Measurements from ENCODE around the gene FGGY.
"Not testable (repeated sequence)": the region's sequence is repeated elsewhere in the genome, so short reads cannot be mapped to it uniquely, and the experiment has no call there.

Gene FGGY

DNA sequence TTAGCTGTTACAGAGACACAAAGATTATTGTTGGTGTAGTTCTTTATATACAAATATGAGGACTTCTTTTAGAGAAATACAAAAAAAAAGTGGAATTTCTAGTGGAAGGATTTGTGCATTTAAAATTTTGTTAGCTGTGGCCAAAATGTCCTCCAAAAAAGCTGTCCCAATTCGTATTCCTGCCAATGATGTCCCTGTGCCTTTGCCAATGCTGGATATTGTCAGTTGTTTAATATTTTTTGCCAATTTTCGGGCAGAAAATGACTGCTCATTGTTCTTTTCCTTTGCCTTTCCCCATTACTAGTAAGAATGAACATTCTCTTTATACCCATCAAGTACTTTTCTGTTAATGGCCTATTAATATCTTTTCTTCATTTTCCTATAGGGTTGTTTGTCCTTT lies 407.8 kb downstream of the FGGY start:
- H3K4me1 ChIP-seq (ENCODE audit: control insufficient read depth in 1 of 2, insufficient read depth in 2 of 2, low read length in 2 of 2), result peaks cover 0 to 8% of the 10 kb centered on the region in 2 donors
- H3K27me3 ChIP-seq (ENCODE audit: control insufficient read depth in 1 of 2, insufficient read depth in 2 of 2, low read length in 2 of 2), result no peaks in the 10 kb centered on the region
- H3K9me3 ChIP-seq (ENCODE audit: control insufficient read depth in 1 of 2, low read length in 2 of 2), result no peaks in the 10 kb centered on the region
- H3K9ac ChIP-seq (ENCODE audit: low read depth in 1 of 2, low read length in 2 of 2), result no peak overlapping the region
- H3K36me3 ChIP-seq (ENCODE audit: control insufficient read depth in 1 of 2, insufficient read depth in 2 of 2, low read length in 2 of 2), result no peaks in the 10 kb centered on the region
- H3K4me3 ChIP-seq (ENCODE audit: low read depth in 1 of 2, low read length in 2 of 2), result no peak overlapping the region
- no peak overlapping the region for H3K27ac ChIP-seq (ENCODE audit: low read depth, low read length)

DNA sequence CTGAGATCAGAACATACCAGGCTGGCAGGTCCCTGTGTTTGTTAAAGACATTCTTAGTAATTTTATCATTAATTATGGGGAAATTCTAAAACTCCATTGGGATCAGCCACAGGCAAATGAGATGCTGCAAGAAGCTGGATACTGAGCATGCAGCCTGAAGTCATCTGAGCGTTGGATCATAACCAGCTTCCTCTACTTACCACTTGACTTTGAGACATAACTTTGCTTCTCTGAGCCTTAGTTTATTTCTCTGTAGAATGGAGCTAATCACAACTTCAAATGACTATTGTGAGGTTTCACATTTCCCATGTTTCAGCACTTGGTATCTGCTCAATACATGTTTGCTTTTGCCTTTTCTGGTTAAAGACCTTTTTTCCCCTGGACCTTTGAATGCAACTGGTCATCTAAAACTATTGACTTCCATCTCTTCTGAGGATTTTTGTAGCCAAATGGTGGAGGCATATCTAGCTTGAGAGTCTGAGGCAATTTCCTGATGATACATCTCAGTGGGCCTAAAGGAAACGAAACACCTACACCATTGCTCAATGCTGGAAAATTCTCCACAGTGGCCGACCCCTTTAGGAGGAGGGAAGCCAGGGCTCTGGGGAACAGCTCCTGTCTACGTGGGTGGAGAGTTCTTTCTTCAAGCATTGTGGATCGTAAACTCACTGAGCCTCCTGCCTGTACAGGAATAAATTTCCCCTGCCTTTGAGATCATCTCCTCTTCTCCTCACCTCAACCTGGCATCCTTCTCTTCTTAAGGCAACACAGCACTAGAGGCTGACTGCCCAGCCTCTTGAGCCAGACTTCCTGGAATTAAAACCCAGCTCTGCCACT lies 408.8 kb downstream of the FGGY start:
- Histone ChIP-seq H3K4me1 (ENCODE audit: control insufficient read depth in 1 of 2, insufficient read depth in 2 of 2, low read length in 2 of 2) (peaks cover 0 to 8% of the 10 kb centered on the region in 2 donors), H3K4me3 (ENCODE audit: low read depth in 1 of 2, low read length in 2 of 2) (no peak overlapping the region), H3K27ac (ENCODE audit: low read depth, low read length) (no peak overlapping the region), H3K9ac (ENCODE audit: low read depth in 1 of 2, low read length in 2 of 2) (no peak overlapping the region), H3K36me3 (ENCODE audit: control insufficient read depth in 1 of 2, insufficient read depth in 2 of 2, low read length in 2 of 2) (no peaks in the 10 kb centered on the region), H3K27me3 (ENCODE audit: control insufficient read depth in 1 of 2, insufficient read depth in 2 of 2, low read length in 2 of 2) (no peaks in the 10 kb centered on the region), H3K9me3 (ENCODE audit: control insufficient read depth in 1 of 2, low read length in 2 of 2) (no peaks in the 10 kb centered on the region)

DNA sequence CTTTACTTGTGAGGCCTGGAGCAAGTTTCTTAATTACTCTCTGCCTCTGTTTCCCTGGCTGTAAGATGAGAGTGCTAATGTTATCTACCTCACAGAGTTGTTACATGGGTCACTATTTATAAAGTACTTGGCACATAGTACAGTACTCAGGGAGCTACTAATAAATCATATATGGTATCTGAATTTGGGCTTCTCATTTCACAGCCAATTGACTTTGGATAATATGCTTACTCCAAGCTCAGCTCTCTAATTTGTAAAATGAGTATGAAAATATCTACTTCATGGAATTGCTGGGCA lies 409.4 kb downstream of the FGGY start:
- peaks cover 0 to 8% of the 10 kb centered on the region in 2 donors for H3K4me1 ChIP-seq (ENCODE audit: control insufficient read depth in 1 of 2, insufficient read depth in 2 of 2, low read length in 2 of 2)
- H3K27ac ChIP-seq (ENCODE audit: low read depth, low read length), result no peak overlapping the region

DNA sequence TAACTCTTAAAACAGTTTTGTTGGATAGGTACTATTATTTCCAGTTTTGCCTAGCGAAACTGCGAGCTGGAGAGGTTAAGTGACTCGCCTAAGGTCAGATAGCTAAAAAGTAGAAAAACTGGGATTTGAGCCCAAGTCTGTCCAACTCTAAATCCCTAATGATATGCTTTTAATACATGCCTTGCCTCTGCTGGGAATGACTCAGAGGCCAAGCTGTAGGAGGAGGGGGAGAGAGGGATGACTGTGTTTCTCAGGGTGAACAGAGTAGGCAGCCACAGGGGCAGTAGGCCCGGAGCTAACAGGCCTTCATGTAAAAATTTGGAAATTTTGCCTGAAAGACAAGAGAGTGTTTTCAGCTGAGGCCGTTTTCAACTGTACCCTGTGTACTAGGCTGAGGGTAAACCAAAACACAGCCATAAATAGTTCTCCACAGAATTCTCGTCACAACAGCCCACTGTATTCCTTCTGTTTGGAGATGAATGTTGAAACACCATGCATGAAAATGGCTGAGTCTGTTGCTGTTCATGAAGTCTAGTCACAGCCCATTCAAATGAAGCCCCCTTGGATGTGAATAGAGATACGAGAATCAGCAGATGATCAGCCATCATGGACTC lies 410.4 kb downstream of the FGGY start:
- Histone ChIP-seq H3K4me3 (ENCODE audit: low read depth in 1 of 2, low read length in 2 of 2) (no peak overlapping the region), H3K4me1 (ENCODE audit: control insufficient read depth in 1 of 2, insufficient read depth in 2 of 2, low read length in 2 of 2) (peaks cover 0 to 8% of the 10 kb centered on the region in 2 donors), H3K27ac (ENCODE audit: low read depth, low read length) (peak overlapping the region; percentile 52), H3K27me3 (ENCODE audit: control insufficient read depth in 1 of 2, insufficient read depth in 2 of 2, low read length in 2 of 2) (no peaks in the 10 kb centered on the region), H3K9ac (ENCODE audit: low read depth in 1 of 2, low read length in 2 of 2) (no peak overlapping the region), H3K9me3 (ENCODE audit: control insufficient read depth in 1 of 2, low read length in 2 of 2) (no peaks in the 10 kb centered on the region), H3K36me3 (ENCODE audit: control insufficient read depth in 1 of 2, insufficient read depth in 2 of 2, low read length in 2 of 2) (no peaks in the 10 kb centered on the region)

More for the DNA sequence above, 409.4 kb downstream of the FGGY start:
- Histone ChIP-seq H3K9ac (ENCODE audit: low read depth in 1 of 2, low read length in 2 of 2) (no peak overlapping the region), H3K27me3 (ENCODE audit: control insufficient read depth in 1 of 2, insufficient read depth in 2 of 2, low read length in 2 of 2) (no peaks in the 10 kb centered on the region), H3K9me3 (ENCODE audit: control insufficient read depth in 1 of 2, low read length in 2 of 2) (no peaks in the 10 kb centered on the region), H3K36me3 (ENCODE audit: control insufficient read depth in 1 of 2, insufficient read depth in 2 of 2, low read length in 2 of 2) (no peaks in the 10 kb centered on the region), H3K4me3 (ENCODE audit: low read depth in 1 of 2, low read length in 2 of 2) (no peak overlapping the region)

DNA sequence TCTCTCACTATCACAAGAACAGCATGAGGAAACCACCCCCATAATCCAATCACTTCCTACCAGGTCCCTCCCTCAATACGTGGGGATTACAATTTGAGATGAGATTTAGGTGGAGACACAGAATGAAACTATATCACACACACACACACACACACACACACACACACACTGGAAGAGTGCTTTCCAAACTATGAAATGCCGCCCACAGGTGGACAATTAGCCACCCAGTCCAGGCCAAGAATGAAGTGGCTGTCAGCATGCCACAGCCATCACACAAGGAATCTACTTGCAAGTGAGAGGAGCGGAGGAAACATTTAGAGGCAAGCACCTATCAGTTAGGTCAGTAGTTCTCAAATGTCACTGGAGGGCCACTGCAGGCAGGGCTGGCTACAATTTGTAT lies 412.4 kb downstream of the FGGY start:
- no peaks in the 10 kb centered on the region for H3K36me3 ChIP-seq (ENCODE audit: control insufficient read depth in 1 of 2, insufficient read depth in 2 of 2, low read length in 2 of 2)
- H3K9ac ChIP-seq (ENCODE audit: low read depth in 1 of 2, low read length in 2 of 2), result no peak overlapping the region
- no peaks in the 10 kb centered on the region for H3K9me3 ChIP-seq (ENCODE audit: control insufficient read depth in 1 of 2, low read length in 2 of 2)
- H3K4me1 ChIP-seq (ENCODE audit: control insufficient read depth in 1 of 2, insufficient read depth in 2 of 2, low read length in 2 of 2), result no peaks in the 10 kb centered on the region
- H3K4me3 ChIP-seq (ENCODE audit: low read depth in 1 of 2, low read length in 2 of 2), result no peak overlapping the region
- H3K27ac ChIP-seq (ENCODE audit: low read depth, low read length), result no peak overlapping the region
- H3K27me3 ChIP-seq (ENCODE audit: control insufficient read depth in 1 of 2, insufficient read depth in 2 of 2, low read length in 2 of 2), result no peaks in the 10 kb centered on the region

DNA sequence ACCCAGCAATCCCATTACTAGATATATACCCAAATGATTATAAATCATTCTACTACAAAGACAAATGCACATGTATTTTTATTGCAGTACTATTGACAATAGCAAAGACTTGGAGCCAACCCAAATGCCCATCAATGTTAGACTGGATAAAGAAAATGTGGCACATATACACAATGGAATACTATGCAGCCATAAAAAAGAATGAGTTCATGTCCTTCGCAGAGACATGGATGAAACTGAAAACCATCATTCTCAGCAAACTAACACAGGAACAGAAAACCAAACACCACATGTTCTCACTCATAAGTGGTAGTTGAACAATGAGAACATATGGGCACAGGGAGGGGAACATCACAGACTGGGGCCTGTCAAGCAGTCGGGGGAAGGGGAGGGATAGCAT lies 414.0 kb downstream of the FGGY start:
- H3K4me1 ChIP-seq (ENCODE audit: control insufficient read depth in 1 of 2, insufficient read depth in 2 of 2, low read length in 2 of 2); H3K9ac ChIP-seq (ENCODE audit: low read depth in 1 of 2, low read length in 2 of 2); H3K9me3 ChIP-seq (ENCODE audit: control insufficient read depth in 1 of 2, low read length in 2 of 2); H3K27ac ChIP-seq (ENCODE audit: low read depth, low read length); H3K27me3 ChIP-seq (ENCODE audit: control insufficient read depth in 1 of 2, insufficient read depth in 2 of 2, low read length in 2 of 2); H3K36me3 ChIP-seq (ENCODE audit: control insufficient read depth in 1 of 2, insufficient read depth in 2 of 2, low read length in 2 of 2); H3K4me3 ChIP-seq (ENCODE audit: low read depth in 1 of 2, low read length in 2 of 2): not testable (repeated sequence)

DNA sequence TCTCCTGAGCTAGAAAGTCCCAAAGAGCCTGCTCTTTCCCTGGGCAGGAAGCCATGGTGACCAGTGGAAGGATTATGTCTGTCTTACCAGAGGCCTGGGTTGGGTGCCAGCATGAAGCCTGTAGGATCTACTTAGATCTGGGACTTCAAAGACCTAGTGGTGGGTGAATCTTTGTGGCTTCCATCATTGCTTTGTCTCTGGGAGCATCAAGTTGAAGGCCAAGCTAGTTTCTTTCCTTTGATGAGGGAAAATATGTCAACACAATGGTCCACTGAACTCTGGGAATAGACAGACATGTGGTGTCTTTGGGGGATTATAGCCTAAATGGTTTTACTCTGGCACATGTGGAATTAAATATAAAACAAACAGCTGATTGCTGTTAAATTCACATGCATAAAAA lies 417.3 kb downstream of the FGGY start:
- Histone ChIP-seq H3K9ac (ENCODE audit: low read depth in 1 of 2, low read length in 2 of 2) (no peak overlapping the region), H3K9me3 (ENCODE audit: control insufficient read depth in 1 of 2, low read length in 2 of 2) (no peaks in the 10 kb centered on the region), H3K4me3 (ENCODE audit: low read depth in 1 of 2, low read length in 2 of 2) (no peak overlapping the region), H3K4me1 (ENCODE audit: control insufficient read depth in 1 of 2, insufficient read depth in 2 of 2, low read length in 2 of 2) (no peaks in the 10 kb centered on the region), H3K36me3 (ENCODE audit: control insufficient read depth in 1 of 2, insufficient read depth in 2 of 2, low read length in 2 of 2) (no peaks in the 10 kb centered on the region), H3K27ac (ENCODE audit: low read depth, low read length) (no peak overlapping the region), H3K27me3 (ENCODE audit: control insufficient read depth in 1 of 2, insufficient read depth in 2 of 2, low read length in 2 of 2) (no peaks in the 10 kb centered on the region)

DNA sequence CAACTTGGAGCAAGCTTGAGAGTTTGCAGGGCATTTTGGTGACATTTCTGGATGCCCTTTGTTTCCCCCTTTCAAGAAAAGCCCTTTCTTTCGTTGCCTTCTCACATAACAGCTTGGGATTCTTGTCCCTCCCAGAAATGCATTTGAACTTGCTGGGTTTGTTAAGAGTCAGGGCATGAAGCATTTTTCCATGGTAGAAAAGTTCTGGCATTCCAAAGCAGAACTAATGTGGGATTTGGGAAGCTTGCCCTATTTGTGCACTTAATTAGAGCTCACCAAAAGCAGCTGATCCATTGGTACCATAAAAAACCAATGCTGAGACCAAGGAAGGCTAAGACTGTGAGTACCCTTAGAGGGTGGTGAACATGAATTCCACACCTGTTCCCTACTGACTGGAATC lies 418.1 kb downstream of the FGGY start:
- H3K27ac ChIP-seq (ENCODE audit: low read depth, low read length), result no peak overlapping the region
- no peak overlapping the region for H3K4me3 ChIP-seq (ENCODE audit: low read depth in 1 of 2, low read length in 2 of 2)
- no peaks in the 10 kb centered on the region for H3K36me3 ChIP-seq (ENCODE audit: control insufficient read depth in 1 of 2, insufficient read depth in 2 of 2, low read length in 2 of 2)
- H3K4me1 ChIP-seq (ENCODE audit: control insufficient read depth in 1 of 2, insufficient read depth in 2 of 2, low read length in 2 of 2), result no peaks in the 10 kb centered on the region
- no peaks in the 10 kb centered on the region for H3K9me3 ChIP-seq (ENCODE audit: control insufficient read depth in 1 of 2, low read length in 2 of 2)
- no peak overlapping the region for H3K9ac ChIP-seq (ENCODE audit: low read depth in 1 of 2, low read length in 2 of 2)
- H3K27me3 ChIP-seq (ENCODE audit: control insufficient read depth in 1 of 2, insufficient read depth in 2 of 2, low read length in 2 of 2), result no peaks in the 10 kb centered on the region

DNA sequence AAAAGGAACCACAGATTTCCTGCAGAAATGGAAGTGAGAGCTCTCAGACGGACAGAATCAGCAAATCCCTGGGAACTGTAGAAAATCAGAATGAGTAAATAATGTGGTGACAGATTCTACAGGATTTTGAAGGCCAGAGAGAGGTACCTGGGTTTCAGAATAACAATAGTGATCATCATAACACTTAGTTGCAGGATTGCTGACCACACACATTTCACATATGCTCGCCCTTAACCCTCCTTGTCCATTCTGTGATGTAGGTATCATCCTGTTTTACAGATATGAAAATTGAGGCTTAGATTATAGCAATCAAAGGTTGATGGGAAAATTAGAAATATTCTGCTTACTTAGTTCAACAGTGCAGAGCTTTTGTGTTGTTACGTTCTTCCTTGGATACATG lies 419.9 kb downstream of the FGGY start:
- Histone ChIP-seq H3K27me3 (ENCODE audit: control insufficient read depth in 1 of 2, insufficient read depth in 2 of 2, low read length in 2 of 2) (no peaks in the 10 kb centered on the region), H3K9me3 (ENCODE audit: control insufficient read depth in 1 of 2, low read length in 2 of 2) (no peaks in the 10 kb centered on the region), H3K9ac (ENCODE audit: low read depth in 1 of 2, low read length in 2 of 2) (no peak overlapping the region), H3K4me1 (ENCODE audit: control insufficient read depth in 1 of 2, insufficient read depth in 2 of 2, low read length in 2 of 2) (no peaks in the 10 kb centered on the region), H3K36me3 (ENCODE audit: control insufficient read depth in 1 of 2, insufficient read depth in 2 of 2, low read length in 2 of 2) (no peaks in the 10 kb centered on the region), H3K4me3 (ENCODE audit: low read depth in 1 of 2, low read length in 2 of 2) (no peak overlapping the region), H3K27ac (ENCODE audit: low read depth, low read length) (no peak overlapping the region)

DNA sequence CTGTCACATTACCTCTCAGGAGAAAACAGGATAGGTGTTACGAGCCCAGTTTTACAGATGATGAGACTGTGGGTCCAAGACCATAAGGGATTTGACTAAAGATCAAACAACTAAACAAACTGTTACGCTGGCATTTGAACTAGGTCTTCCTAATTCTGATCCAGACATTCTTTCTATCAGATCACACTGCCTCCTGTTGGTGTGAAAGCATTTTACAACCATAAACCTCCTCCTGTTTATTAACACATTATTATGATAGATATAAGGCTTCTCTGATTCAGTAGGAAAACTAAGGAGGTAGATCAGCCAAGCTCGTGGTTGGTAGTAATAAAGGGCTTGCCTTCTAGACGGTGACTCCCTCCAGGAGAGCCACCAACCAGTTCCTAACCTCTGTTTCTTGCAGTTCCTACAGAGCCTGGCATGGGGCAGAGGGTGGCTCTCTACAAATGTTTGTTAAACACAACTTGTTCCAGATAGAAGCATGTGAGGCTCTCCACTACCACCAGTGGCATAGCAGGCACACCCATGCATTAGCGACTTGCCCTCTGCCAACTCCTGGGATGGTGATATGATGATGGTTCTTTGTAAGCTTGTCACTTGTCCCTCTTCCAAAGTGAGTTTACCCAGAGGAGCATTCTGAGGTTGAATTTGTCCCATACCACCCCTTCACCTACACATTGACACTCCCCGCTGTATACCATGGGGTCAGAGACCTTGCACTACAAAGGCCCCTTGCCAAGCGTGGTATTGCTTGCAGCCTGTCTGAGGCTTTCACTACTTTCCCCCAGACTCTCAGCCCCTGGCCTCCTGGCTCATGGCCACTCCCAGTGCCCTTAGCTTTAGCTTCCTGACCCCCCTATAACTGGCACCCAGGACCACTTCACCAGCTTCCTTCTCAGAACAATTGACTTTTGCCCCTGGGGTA lies 421.4 kb downstream of the FGGY start:
- no peak overlapping the region for H3K4me3 ChIP-seq (ENCODE audit: low read depth in 1 of 2, low read length in 2 of 2)
- H3K4me1 ChIP-seq (ENCODE audit: control insufficient read depth in 1 of 2, insufficient read depth in 2 of 2, low read length in 2 of 2), result no peaks in the 10 kb centered on the region
- no peaks in the 10 kb centered on the region for H3K36me3 ChIP-seq (ENCODE audit: control insufficient read depth in 1 of 2, insufficient read depth in 2 of 2, low read length in 2 of 2)
- H3K9me3 ChIP-seq (ENCODE audit: control insufficient read depth in 1 of 2, low read length in 2 of 2), result no peaks in the 10 kb centered on the region
- no peak overlapping the region for H3K27ac ChIP-seq (ENCODE audit: low read depth, low read length)
- H3K9ac ChIP-seq (ENCODE audit: low read depth in 1 of 2, low read length in 2 of 2), result no peak overlapping the region
- H3K27me3 ChIP-seq (ENCODE audit: control insufficient read depth in 1 of 2, insufficient read depth in 2 of 2, low read length in 2 of 2), result no peaks in the 10 kb centered on the region
